Loucy (cell line): ENCODE data around the gene SPATC1L.

Experiments used
- CTCF ChIP-seq: fragments of 200-600 bp; sonication (generic); conservative IDR thresholded peaks from 2 replicates; pipeline ENCODE4 v1.5.1; 2014; ENCODE audit warnings: mild to moderate bottlenecking, antibody characterized with exemption, low read length
- EZH2phosphoT487 ChIP-seq: fragments of 200-600 bp; IDR thresholded peaks from 2 replicates; pipeline ENCODE4 v1.6.1; 2018; ENCODE audit warnings: antibody characterized with exemption, mild to moderate bottlenecking, moderate library complexity, borderline replicate concordance

- TF ChIP-seq CTCF (no peak), EZH2phosphoT487 (no peak)
Observed at GRCh38 chr21:46216132-46216747, 32.0 kb upstream of the SPATC1L start.
